Esophagus muscularis mucosa (tissue), 3 donors: ENCODE data around the gene ZNF689.

Experiments used
- CTCF ChIP-seq, 3 experiments: fragments of 200-600 bp in 2 of 3; fragments of 450-650 bp in 1 of 3; sonication (generic) in 2 of 3; IDR thresholded peaks; one replicate each; pipeline ENCODE4 v1.5.1; 2017 to 2019; ENCODE audit warnings: antibody characterized with exemption in 3 of 3, mild to moderate bottlenecking in 2 of 3, moderate library complexity in 1 of 3
- POLR2AphosphoS5 ChIP-seq, 2 donors: sonication (generic); formaldehyde crosslinking; IDR thresholded peaks; one replicate each; pipeline ENCODE4 v1.6.1; 2017; ENCODE audit warnings: antibody characterized with exemption in 2 of 2

GRCh38 chr16:30557957-30558788, 52.0 kb downstream of the ZNF689 start, which contains the start of gene ZNF764:
- TF ChIP-seq CTCF (IDR thresholded peaks at IDR 0.05), result peak in 1 of 3 experiments; percentile 13
- TF ChIP-seq POLR2AphosphoS5 (IDR thresholded peaks at IDR 0.05), result peak; percentile 81 to 85
